AG04449 (cell line): Measurements from ENCODE around the gene DENR.
"Not testable (repeated sequence)": the region's sequence is repeated elsewhere in the genome, so short reads cannot be mapped to it uniquely, and the experiment has no call there.

Source experiments
- CTCF ChIA-PET: fragments of 350-600 bp; formaldehyde crosslinking; extraction: SDS; loops from one replicate; lab custom pipeline; 2021; ENCODE audit warnings: antibody characterized with exemption; lab: Yijun Ruan, JAX
- POLR2A ChIA-PET: fragments of 400-600, 350-600 bp; formaldehyde crosslinking; extraction: SDS; loops from one replicate; lab custom pipeline; 2020; ENCODE audit warnings: antibody characterized with exemption, inconsistent platforms; lab: Yijun Ruan, JAX
- DNase-seq: peaks from one replicate; pipeline ENCODE4 v3.0.0-alpha.2; 2010; ENCODE audit warnings: low read depth, low spot score
- H3K4me3 ChIP-seq: 2 replicates; pipeline ENCODE4 v1.5.1; 2011; ENCODE audit warnings: low read depth, mild to moderate bottlenecking, control low read depth, low read length
- CTCF ChIP-seq: IDR thresholded peaks from one replicate; pipeline ENCODE4 v1.5.1; 2011; ENCODE audit warnings: mild to moderate bottlenecking, moderate library complexity, low read length, control low read depth, inconsistent platforms; ENCODE audit not compliant: insufficient read depth; ENCODE audit errors: missing control alignments

The DENR gene

GRCh38 chr12:122752464-122753318 lies at the start of gene DENR:
Gene DENR (plus strand): TSS chr12:122752824. CDS start chr12:122753702, 878 bp downstream.
- peak within 1 kb of the TSS; percentile 95 for H3K4me3 ChIP-seq
- POLR2A ChIA-PET: interaction anchor here (1.0 kb wide), 1 partner anchor 226 kb away, joined by 3 read pairs; the partner anchor contains the start of genes KNTC1 and RSRC2
- peak; percentile 93 for TF ChIP-seq CTCF
- DNase-seq: peak; percentile 74
- CTCF ChIA-PET: interaction anchor here (0.6 to 6.6 kb wide), 18 partner anchors 8 to 463 kb away, joined by 3 to 143 read pairs (median 4); no protein-coding TSS in a partner anchor

GRCh38 chr12:122702890-122703611 lies 49.6 kb upstream of the DENR start, which contains the start of gene HCAR2:
Gene HCAR2 (minus strand): TSS chr12:122703357. CDS start chr12:122703283, 74 bp downstream.
- CTCF ChIA-PET, POLR2A ChIA-PET, H3K4me3 ChIP-seq, DNase-seq: not testable (repeated sequence)

- CTCF ChIA-PET, DNase-seq, POLR2A ChIA-PET, H3K4me3 ChIP-seq: not testable (repeated sequence)
These were observed 48.8 kb upstream of the DENR start for GRCh38 chr12:122703841-122704240.

- DNase-seq, POLR2A ChIA-PET, H3K4me3 ChIP-seq, CTCF ChIA-PET: not testable (repeated sequence)
These were observed 43.3 kb upstream of the DENR start for GRCh38 chr12:122709287-122709686.

- DNase-seq, POLR2A ChIA-PET, CTCF ChIA-PET, H3K4me3 ChIP-seq: not testable (repeated sequence)
These were observed 42.3 kb upstream of the DENR start for GRCh38 chr12:122710341-122710740.

- DNase-seq, CTCF ChIA-PET, H3K4me3 ChIP-seq, POLR2A ChIA-PET: not testable (repeated sequence)
These were observed 41.4 kb upstream of the DENR start for GRCh38 chr12:122711266-122711665.

GRCh38 chr12:122713491-122714188 lies 39.0 kb upstream of the DENR start:
- POLR2A ChIA-PET, CTCF ChIA-PET, DNase-seq, H3K4me3 ChIP-seq: not testable (repeated sequence)

GRCh38 chr12:122715211-122715610 lies 37.4 kb upstream of the DENR start:
- POLR2A ChIA-PET, H3K4me3 ChIP-seq, DNase-seq: not testable (repeated sequence)
- CTCF ChIA-PET: interaction anchor here (0.9 kb wide), 1 partner anchor 10 kb away, joined by 3 read pairs; no protein-coding TSS in a partner anchor

GRCh38 chr12:122716658-122717057 lies 36.0 kb upstream of the DENR start, which contains the start of gene HCAR3:
Gene HCAR3 (minus strand): TSS chr12:122716811. CDS start chr12:122716737, 74 bp downstream.
- CTCF ChIA-PET, DNase-seq, POLR2A ChIA-PET: not testable (repeated sequence)

GRCh38 chr12:122721057-122721545 lies 31.5 kb upstream of the DENR start:
- H3K4me3 ChIP-seq: no peak overlapping the region
- TF ChIP-seq CTCF: no peak
- DNase-seq: no peak
- CTCF ChIA-PET: no interaction called here
- POLR2A ChIA-PET: no interaction called here

More at GRCh38 chr12:122716658-122717057, 36.0 kb upstream of the DENR start, which contains the start of gene HCAR3:
- not testable (repeated sequence) for H3K4me3 ChIP-seq
